GM12878 (cell line): Measurements from ENCODE around the gene HAVCR1. TPM values are rescaled to one million over a fixed set of nuclear protein-coding genes. Genes with fewer than 3 reads are reported as not detected.
A peak's percentile ranks its signal among the peaks of the same experiment; 100 is the strongest.

Experiments
- ATAC-seq: fragments of 200-7000 bp; cut with Tn5 transposase; 3 replicates; pipeline ENCODE4 v1.9.1; 2020; ENCODE audit warnings: mild to moderate bottlenecking, moderate library complexity
- BruUV-seq: library from RNA; stranded (reverse); fragments of 400-500 nt; replicated peaks from 2 replicates; lab custom pipeline; 2021; lab: Mats Ljungman, UMichigan
- CTCF ChIA-PET: fragments of 300-600 bp; sonication (Branson Sonifier 250); formaldehyde crosslinking; extraction: SDS; loops from one replicate; lab custom pipeline; 2021; ENCODE audit warnings: inconsistent platforms; lab: Yijun Ruan, JAX
- POLR2A ChIA-PET: fragments of 350-600 bp; formaldehyde crosslinking; extraction: SDS; loops from one replicate; lab custom pipeline; 2021; ENCODE audit warnings: inconsistent platforms; lab: Charles Lee
- RAD21 ChIA-PET: fragments of 300-600 bp; sonication (Branson Sonifier 250); formaldehyde crosslinking; loops from one replicate; lab custom pipeline; 2023; ENCODE audit warnings: antibody characterized with exemption; ENCODE audit not compliant: unreplicated experiment; lab: Charles Lee
- SMC1A ChIA-PET: fragments of 300-600 bp; sonication (Branson Sonifier 250); formaldehyde crosslinking; loops from one replicate; lab custom pipeline; 2023; ENCODE audit not compliant: unreplicated experiment, uncharacterized antibody; lab: Charles Lee
- DNase-seq: peaks from one replicate; pipeline ENCODE4 v3.0.0-alpha.2; 2011; ENCODE audit warnings: low read depth, low spot score
- FAIRE-seq: peaks from 3 replicates; lab custom pipeline; 2011; peaks lifted over from hg19 to GRCh38; lab: Jason Lieb, UNC
- H2AFZ ChIP-seq: 2 replicates; pipeline ENCODE4 v1.6.0; 2011; ENCODE audit warnings: low read depth, low read length, control low read depth; ENCODE audit not compliant: control insufficient read depth
- H3K27ac ChIP-seq: 2 replicates; pipeline ENCODE4 v1.5.1; 2011; ENCODE audit warnings: control low read depth; ENCODE audit not compliant: control insufficient read depth, insufficient read depth
- H3K27me3 ChIP-seq, 2 experiments: replicated peaks in 1 of 2; 2 replicates each; pipeline versions ENCODE4 v1.6.0 to v1.6.1; 2011; ENCODE audit warnings: low read length in 1 of 2; ENCODE audit not compliant: control insufficient read depth in 2 of 2, insufficient read depth in 2 of 2
- H3K36me3 ChIP-seq, 2 experiments: 2 replicates each; pipeline ENCODE4 v1.5.1; 2011; ENCODE audit warnings: low read length in 1 of 2; ENCODE audit not compliant: control insufficient read depth in 2 of 2, insufficient read depth in 2 of 2
- H3K4me1 ChIP-seq: 2 replicates; pipeline ENCODE4 v1.6.1; 2011; ENCODE audit warnings: mild to moderate bottlenecking, low read length, moderate library complexity, mixed read lengths; ENCODE audit not compliant: control insufficient read depth, insufficient read depth
- H3K4me2 ChIP-seq: 2 replicates; pipeline ENCODE4 v1.6.0; 2011; ENCODE audit warnings: control low read depth; ENCODE audit not compliant: control insufficient read depth, insufficient read depth
- H3K4me3 ChIP-seq: fragments of 200-600 bp; sonication (generic); 2 replicates; pipeline ENCODE4 v1.5.1; 2016
- H3K79me2 ChIP-seq: 2 replicates; pipeline ENCODE4 v1.6.0; 2011; ENCODE audit warnings: low read length; ENCODE audit not compliant: control insufficient read depth, insufficient read depth
- H3K9ac ChIP-seq: 2 replicates; pipeline ENCODE4 v1.8.0; 2011; ENCODE audit warnings: low read length, control low read depth, mixed read lengths; ENCODE audit not compliant: control insufficient read depth, insufficient read depth
- H3K9me3 ChIP-seq: replicated peaks from 3 replicates; pipeline ENCODE4 v1.5.1; 2011; ENCODE audit warnings: mild to moderate bottlenecking, low read length; ENCODE audit not compliant: control insufficient read depth, insufficient read depth
- H4K20me1 ChIP-seq: 2 replicates; pipeline ENCODE4 v1.6.0; 2011; ENCODE audit not compliant: control insufficient read depth, insufficient read depth
- ATF7 ChIP-seq: fragments of 450-650 bp; IDR thresholded peaks from 2 replicates; pipeline ENCODE4 v1.6.1; 2016; ENCODE audit warnings: low read depth, mild to moderate bottlenecking
- DPF2 ChIP-seq: fragments of 450-650 bp; IDR thresholded peaks from 2 replicates; pipeline ENCODE4 v1.6.1; 2017; ENCODE audit warnings: mild to moderate bottlenecking
- FOS ChIP-seq: IDR thresholded peaks from 3 replicates; pipeline ENCODE4 v1.6.1; 2011; ENCODE audit warnings: borderline replicate concordance; ENCODE audit not compliant: insufficient read length; ENCODE audit errors: extremely low read depth
- MTA2 ChIP-seq: fragments of 450-650 bp; IDR thresholded peaks from 2 replicates; pipeline ENCODE4 v1.6.1; 2016; ENCODE audit warnings: low read depth, mild to moderate bottlenecking, moderate library complexity
- NFYB ChIP-seq: IDR thresholded peaks from 2 replicates; pipeline ENCODE4 v1.6.1; 2011; ENCODE audit warnings: low read depth, mild to moderate bottlenecking, low read length, improper control_type of control experiment, moderate library complexity; ENCODE audit not compliant: insufficient read depth
- POLR2A ChIP-seq: IDR thresholded peaks from 2 replicates; pipeline ENCODE4 v1.6.1; 2011; ENCODE audit warnings: low read depth, mild to moderate bottlenecking, low read length
- RAD51 ChIP-seq: fragments of 450-650 bp; IDR thresholded peaks from 2 replicates; pipeline ENCODE4 v1.6.1; 2016; ENCODE audit warnings: moderate library complexity, mild to moderate bottlenecking, inconsistent platforms
- ZNF207 ChIP-seq: fragments of 450-650 bp; IDR thresholded peaks from 2 replicates; pipeline ENCODE4 v1.6.1; 2014; ENCODE audit warnings: antibody characterized with exemption, mild to moderate bottlenecking, borderline replicate concordance
- ZNF384 ChIP-seq: IDR thresholded peaks from 2 replicates; pipeline ENCODE4 v1.6.1; 2012; ENCODE audit warnings: low read depth, mild to moderate bottlenecking, low read length, improper control_type of control experiment, borderline replicate concordance
- WGBS: methylation state at CpG from one replicate; pipeline ENCODE4 v1.1.6; 2016; ENCODE audit warnings: low lambda C conversion rate; ENCODE audit not compliant: insufficient replicate concordance, insufficient coverage; ENCODE audit errors: missing lambda C conversion rate; 5-methylcytosine and 5-hydroxymethylcytosine counted together
- in situ Hi-C: fragments of 300-500 bp; cut with MboI; formaldehyde crosslinking; loops from 9 replicates; pipeline ENCODE4 v1.14.3; 2018; ENCODE audit warnings: mixed read lengths
- intact Hi-C: fragments of 100-400 bp; cut with micrococcal nuclease; formaldehyde crosslinking; loops from one replicate; pipeline ENCODE4 v1.14.2; 2022; ENCODE audit not compliant: unreplicated experiment
- polyA plus RNA-seq, 11 experiments: library from polyadenylated mRNA; depleted of rRNA in 4 of 11; unstranded in 6 of 11; stranded (reverse) in 5 of 11; fragments of >200 nt; fragmentation: Nextera tagmentation in 4 of 11; fragmentation: Illumina TruSeq in 1 of 11; extraction: Ambion mirVana in 4 of 11; extraction: Trizol in 1 of 11; gene quantifications; 1 replicate in 1 of 11; 2 replicates in 10 of 11; pipeline versions ENCODE4 v1.2.1 to v1.2.3, GENCODE V29; 2011 to 2016; ENCODE audit warnings: inconsistent platforms in 2 of 11, missing spikeins in 2 of 11, low read depth in 1 of 11
- total RNA-seq, 4 experiments: library from RNA; depleted of rRNA in 3 of 4; stranded (reverse); fragments of >200 nt in 3 of 4; fragmentation: Illumina TruSeq in 1 of 4; extraction: Trizol in 1 of 4; gene quantifications; 2 replicates each; pipeline versions ENCODE4 v1.2.1 to v1.2.3, GENCODE V29; 2013 to 2021
- TF ChIP-seq, protein P1 (sequence below): IDR thresholded peaks from 2 replicates; pipeline ENCODE4 v1.6.1; 2011; ENCODE audit warnings: borderline replicate concordance, low read depth, mild to moderate bottlenecking, moderate library complexity, low read length; ENCODE audit not compliant: insufficient read depth, poor library complexity, severe bottlenecking
- TF ChIP-seq, protein P2 (sequence below): fragments of 450-650 bp; IDR thresholded peaks from 2 replicates; pipeline ENCODE4 v1.6.1; 2017; ENCODE audit warnings: mild to moderate bottlenecking, moderate library complexity
- TF ChIP-seq, protein P3 (sequence below): IDR thresholded peaks from 2 replicates; pipeline ENCODE4 v1.6.1; 2012; ENCODE audit warnings: improper control_type of control experiment, low read depth, low read length; ENCODE audit not compliant: insufficient replicate concordance

HAVCR1 gene
- total and polyA plus RNA-seq, 10 of the 15 experiments (the other 5 are each of a cell fraction or from before 2014, with no cell fraction given): 0.08 to 0.45 TPM; not detected in 8

DNA sequence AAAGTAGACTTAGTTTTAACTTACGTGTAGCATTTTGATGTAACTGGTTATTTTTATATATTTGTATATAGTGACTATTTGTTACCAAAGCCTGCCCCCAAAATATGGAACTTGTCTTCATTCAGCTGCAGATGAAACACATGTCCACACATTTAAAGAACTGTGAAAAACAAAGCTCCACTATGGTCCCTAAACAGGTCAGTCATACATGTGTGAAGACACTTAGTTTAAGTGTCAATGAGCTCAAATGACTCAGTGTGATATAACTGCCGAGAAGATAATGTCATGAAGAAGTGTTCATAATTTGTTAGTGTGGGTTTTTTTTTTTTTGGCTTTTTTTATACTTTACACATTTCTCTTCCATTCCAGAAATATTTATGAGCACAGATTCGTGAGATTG, 28.2 kb downstream of the HAVCR1 start:
- intact Hi-C loops: no loop called here
- RAD21 ChIA-PET: interaction anchor here (0.6 to 2.2 kb wide), 2 partner anchors 87 to 101 kb away, joined by 5 read pairs; no protein-coding TSS in a partner anchor

More for the DNA sequence above, 28.2 kb downstream of the HAVCR1 start:
- Histone ChIP-seq H3K27ac (no peak overlapping the region), H4K20me1 (no peaks in the 10 kb centered on the region), H3K4me2 (no peak overlapping the region), H3K9me3 (no peaks in the 10 kb centered on the region), H3K4me1 (no peaks in the 10 kb centered on the region; the same call in 1 of the 2 replicates), H3K9ac (no peak overlapping the region), H3K36me3 (no peaks in the 10 kb centered on the region), H3K79me2 (no peaks in the 10 kb centered on the region), H2AFZ (no peak overlapping the region), H3K4me3 (no peak overlapping the region), H3K27me3 (no peaks in the 10 kb centered on the region)
- no TSS peak for BruUV-seq
- no peak for FAIRE-seq
- in situ Hi-C loops: no loop called here
- ChIA-PET SMC1A (interaction anchor here (0.9 to 1.6 kb wide), 3 partner anchors 8 to 84 kb away, joined by 3 to 5 read pairs (median 4); no protein-coding TSS in a partner anchor), CTCF (interaction anchor here (1.3 to 2.9 kb wide), 2 partner anchors 101 to 139 kb away, joined by 6 to 9 read pairs; no protein-coding TSS in a partner anchor), POLR2A (interaction anchor here (0.6 kb wide), 1 partner anchor 361 kb away, joined by 3 read pairs; no protein-coding TSS in a partner anchor)
- ATAC-seq: no peak
- no peak for TF ChIP-seq ZNF207
- peak; percentile 31; the same call in 1 of the 2 replicates for TF ChIP-seq ATF7
- TF ChIP-seq, protein P1, sequence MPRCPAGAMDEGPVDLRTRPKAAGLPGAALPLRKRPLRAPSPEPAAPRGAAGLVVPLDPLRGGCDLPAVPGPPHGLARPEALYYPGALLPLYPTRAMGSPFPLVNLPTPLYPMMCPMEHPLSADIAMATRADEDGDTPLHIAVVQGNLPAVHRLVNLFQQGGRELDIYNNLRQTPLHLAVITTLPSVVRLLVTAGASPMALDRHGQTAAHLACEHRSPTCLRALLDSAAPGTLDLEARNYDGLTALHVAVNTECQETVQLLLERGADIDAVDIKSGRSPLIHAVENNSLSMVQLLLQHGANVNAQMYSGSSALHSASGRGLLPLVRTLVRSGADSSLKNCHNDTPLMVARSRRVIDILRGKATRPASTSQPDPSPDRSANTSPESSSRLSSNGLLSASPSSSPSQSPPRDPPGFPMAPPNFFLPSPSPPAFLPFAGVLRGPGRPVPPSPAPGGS: no peak
- TF ChIP-seq, protein P2, sequence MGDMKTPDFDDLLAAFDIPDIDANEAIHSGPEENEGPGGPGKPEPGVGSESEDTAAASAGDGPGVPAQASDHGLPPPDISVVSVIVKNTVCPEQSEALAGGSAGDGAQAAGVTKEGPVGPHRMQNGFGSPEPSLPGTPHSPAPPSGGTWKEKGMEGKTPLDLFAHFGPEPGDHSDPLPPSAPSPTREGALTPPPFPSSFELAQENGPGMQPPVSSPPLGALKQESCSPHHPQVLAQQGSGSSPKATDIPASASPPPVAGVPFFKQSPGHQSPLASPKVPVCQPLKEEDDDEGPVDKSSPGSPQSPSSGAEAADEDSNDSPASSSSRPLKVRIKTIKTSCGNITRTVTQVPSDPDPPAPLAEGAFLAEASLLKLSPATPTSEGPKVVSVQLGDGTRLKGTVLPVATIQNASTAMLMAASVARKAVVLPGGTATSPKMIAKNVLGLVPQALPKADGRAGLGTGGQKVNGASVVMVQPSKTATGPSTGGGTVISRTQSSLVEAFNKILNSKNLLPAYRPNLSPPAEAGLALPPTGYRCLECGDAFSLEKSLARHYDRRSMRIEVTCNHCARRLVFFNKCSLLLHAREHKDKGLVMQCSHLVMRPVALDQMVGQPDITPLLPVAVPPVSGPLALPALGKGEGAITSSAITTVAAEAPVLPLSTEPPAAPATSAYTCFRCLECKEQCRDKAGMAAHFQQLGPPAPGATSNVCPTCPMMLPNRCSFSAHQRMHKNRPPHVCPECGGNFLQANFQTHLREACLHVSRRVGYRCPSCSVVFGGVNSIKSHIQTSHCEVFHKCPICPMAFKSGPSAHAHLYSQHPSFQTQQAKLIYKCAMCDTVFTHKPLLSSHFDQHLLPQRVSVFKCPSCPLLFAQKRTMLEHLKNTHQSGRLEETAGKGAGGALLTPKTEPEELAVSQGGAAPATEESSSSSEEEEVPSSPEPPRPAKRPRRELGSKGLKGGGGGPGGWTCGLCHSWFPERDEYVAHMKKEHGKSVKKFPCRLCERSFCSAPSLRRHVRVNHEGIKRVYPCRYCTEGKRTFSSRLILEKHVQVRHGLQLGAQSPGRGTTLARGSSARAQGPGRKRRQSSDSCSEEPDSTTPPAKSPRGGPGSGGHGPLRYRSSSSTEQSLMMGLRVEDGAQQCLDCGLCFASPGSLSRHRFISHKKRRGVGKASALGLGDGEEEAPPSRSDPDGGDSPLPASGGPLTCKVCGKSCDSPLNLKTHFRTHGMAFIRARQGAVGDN: no peak
- no peak for TF ChIP-seq POLR2A
- TF ChIP-seq FOS: no peak
- 0 out of 2 replicates have a peak, but pooled peaks have one; percentile 18 for TF ChIP-seq ZNF384
- no peak for TF ChIP-seq DPF2
- peak; percentile 64; the same call in 1 of the 2 replicates for TF ChIP-seq MTA2
- TF ChIP-seq, protein P3, sequence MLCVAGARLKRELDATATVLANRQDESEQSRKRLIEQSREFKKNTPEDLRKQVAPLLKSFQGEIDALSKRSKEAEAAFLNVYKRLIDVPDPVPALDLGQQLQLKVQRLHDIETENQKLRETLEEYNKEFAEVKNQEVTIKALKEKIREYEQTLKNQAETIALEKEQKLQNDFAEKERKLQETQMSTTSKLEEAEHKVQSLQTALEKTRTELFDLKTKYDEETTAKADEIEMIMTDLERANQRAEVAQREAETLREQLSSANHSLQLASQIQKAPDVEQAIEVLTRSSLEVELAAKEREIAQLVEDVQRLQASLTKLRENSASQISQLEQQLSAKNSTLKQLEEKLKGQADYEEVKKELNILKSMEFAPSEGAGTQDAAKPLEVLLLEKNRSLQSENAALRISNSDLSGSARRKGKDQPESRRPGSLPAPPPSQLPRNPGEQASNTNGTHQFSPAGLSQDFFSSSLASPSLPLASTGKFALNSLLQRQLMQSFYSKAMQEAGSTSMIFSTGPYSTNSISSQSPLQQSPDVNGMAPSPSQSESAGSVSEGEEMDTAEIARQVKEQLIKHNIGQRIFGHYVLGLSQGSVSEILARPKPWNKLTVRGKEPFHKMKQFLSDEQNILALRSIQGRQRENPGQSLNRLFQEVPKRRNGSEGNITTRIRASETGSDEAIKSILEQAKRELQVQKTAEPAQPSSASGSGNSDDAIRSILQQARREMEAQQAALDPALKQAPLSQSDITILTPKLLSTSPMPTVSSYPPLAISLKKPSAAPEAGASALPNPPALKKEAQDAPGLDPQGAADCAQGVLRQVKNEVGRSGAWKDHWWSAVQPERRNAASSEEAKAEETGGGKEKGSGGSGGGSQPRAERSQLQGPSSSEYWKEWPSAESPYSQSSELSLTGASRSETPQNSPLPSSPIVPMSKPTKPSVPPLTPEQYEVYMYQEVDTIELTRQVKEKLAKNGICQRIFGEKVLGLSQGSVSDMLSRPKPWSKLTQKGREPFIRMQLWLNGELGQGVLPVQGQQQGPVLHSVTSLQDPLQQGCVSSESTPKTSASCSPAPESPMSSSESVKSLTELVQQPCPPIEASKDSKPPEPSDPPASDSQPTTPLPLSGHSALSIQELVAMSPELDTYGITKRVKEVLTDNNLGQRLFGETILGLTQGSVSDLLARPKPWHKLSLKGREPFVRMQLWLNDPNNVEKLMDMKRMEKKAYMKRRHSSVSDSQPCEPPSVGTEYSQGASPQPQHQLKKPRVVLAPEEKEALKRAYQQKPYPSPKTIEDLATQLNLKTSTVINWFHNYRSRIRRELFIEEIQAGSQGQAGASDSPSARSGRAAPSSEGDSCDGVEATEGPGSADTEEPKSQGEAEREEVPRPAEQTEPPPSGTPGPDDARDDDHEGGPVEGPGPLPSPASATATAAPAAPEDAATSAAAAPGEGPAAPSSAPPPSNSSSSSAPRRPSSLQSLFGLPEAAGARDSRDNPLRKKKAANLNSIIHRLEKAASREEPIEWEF: no peak
- TF ChIP-seq RAD51: no peak
- no peak for TF ChIP-seq NFYB
- DNase-seq: no peak
- 22% methylated on average over 3 of the region's 3 CpGs for WGBS
